Measurements from ENCODE around the gene LDLRAD4.

- TF ChIP-seq ZBTB7A (IDR thresholded peaks at IDR 0.05; ENCODE audit: low read depth) (no peak), CREB1 (IDR thresholded peaks at IDR 0.05; ENCODE audit: low read depth) (no peak), MAX (IDR thresholded peaks at IDR 0.05) (no peak)
- TF ChIP-seq, protein P1, sequence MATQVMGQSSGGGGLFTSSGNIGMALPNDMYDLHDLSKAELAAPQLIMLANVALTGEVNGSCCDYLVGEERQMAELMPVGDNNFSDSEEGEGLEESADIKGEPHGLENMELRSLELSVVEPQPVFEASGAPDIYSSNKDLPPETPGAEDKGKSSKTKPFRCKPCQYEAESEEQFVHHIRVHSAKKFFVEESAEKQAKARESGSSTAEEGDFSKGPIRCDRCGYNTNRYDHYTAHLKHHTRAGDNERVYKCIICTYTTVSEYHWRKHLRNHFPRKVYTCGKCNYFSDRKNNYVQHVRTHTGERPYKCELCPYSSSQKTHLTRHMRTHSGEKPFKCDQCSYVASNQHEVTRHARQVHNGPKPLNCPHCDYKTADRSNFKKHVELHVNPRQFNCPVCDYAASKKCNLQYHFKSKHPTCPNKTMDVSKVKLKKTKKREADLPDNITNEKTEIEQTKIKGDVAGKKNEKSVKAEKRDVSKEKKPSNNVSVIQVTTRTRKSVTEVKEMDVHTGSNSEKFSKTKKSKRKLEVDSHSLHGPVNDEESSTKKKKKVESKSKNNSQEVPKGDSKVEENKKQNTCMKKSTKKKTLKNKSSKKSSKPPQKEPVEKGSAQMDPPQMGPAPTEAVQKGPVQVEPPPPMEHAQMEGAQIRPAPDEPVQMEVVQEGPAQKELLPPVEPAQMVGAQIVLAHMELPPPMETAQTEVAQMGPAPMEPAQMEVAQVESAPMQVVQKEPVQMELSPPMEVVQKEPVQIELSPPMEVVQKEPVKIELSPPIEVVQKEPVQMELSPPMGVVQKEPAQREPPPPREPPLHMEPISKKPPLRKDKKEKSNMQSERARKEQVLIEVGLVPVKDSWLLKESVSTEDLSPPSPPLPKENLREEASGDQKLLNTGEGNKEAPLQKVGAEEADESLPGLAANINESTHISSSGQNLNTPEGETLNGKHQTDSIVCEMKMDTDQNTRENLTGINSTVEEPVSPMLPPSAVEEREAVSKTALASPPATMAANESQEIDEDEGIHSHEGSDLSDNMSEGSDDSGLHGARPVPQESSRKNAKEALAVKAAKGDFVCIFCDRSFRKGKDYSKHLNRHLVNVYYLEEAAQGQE (IDR thresholded peaks at IDR 0.05; ENCODE audit: low read depth) = no peak
Observed at GRCh38 chr18:13486686-13487085, 268.1 kb downstream of the LDLRAD4 start.
